ENCODE measurements around the gene STRAP. TPM values are rescaled to one million over a fixed set of nuclear protein-coding genes. Genes with fewer than 3 reads are reported as not detected.

Gene STRAP
- 100 to 1,000 TPM in 1 of 2 donors, 10 to 100 TPM in 1; 98.1 to 108 TPM for total RNA-seq
- 66.6 to 92.4 reads per million in 2 donors for total RNA-seq

- H3K36me3 Mint-ChIP-seq (ENCODE audit: low read depth), result peaks cover 3% of the 10 kb centered on the region
- H3K9me3 ChIP-seq (ENCODE audit: control insufficient read depth, low read length, poor library complexity, severe bottlenecking), result no peaks in the 10 kb centered on the region
- no peaks in the 10 kb centered on the region for H3K27me3 Mint-ChIP-seq
- H3K4me1 Mint-ChIP-seq, result peaks cover 32% of the 10 kb centered on the region
- H3K27ac Mint-ChIP-seq, result peak within 1 kb of the TSS; percentile 99
- peak; percentile 86 to 95 (median 91) for DNase-seq
- ATAC-seq, result peak; percentile 96
- H3K4me3 Mint-ChIP-seq, result peak within 1 kb of the TSS; percentile 92
Measured at GRCh38 chr12:15882118-15882971, at the start of gene STRAP. TSS of gene STRAP (plus strand) at chr12:15882387. CDS start at chr12:15882708, 321 bp downstream.

GRCh38 chr12:15834575-15834974 is 47.6 kb upstream of the STRAP start:
- Mint-ChIP-seq H3K27ac (no peak overlapping the region), H3K36me3 (ENCODE audit: low read depth) (peaks cover 3% of the 10 kb centered on the region), H3K4me1 (peaks cover 5% of the 10 kb centered on the region)

GRCh38 chr12:15837141-15837790 is 44.9 kb upstream of the STRAP start:
- Mint-ChIP-seq H3K36me3 (ENCODE audit: low read depth) (peaks cover 2% of the 10 kb centered on the region), H3K4me1 (peaks cover 2% of the 10 kb centered on the region), H3K27me3 (peaks cover 44% of the 10 kb centered on the region), H3K27ac (no peak overlapping the region), H3K4me3 (no peak overlapping the region)
- no peak for DNase-seq
- no peaks in the 10 kb centered on the region for H3K9me3 ChIP-seq (ENCODE audit: control insufficient read depth, low read length, poor library complexity, severe bottlenecking)
- no peak for ATAC-seq

More at GRCh38 chr12:15834575-15834974, 47.6 kb upstream of the STRAP start:
- ATAC-seq (no peak), DNase-seq (no peak)
- no peaks in the 10 kb centered on the region for H3K9me3 ChIP-seq (ENCODE audit: control insufficient read depth, low read length, poor library complexity, severe bottlenecking)
- Mint-ChIP-seq H3K27me3 (peaks cover 42% of the 10 kb centered on the region), H3K4me3 (no peak overlapping the region)

GRCh38 chr12:15839041-15839440 is 43.1 kb upstream of the STRAP start:
- no peak overlapping the region for H3K27ac Mint-ChIP-seq
- H3K4me1 Mint-ChIP-seq, result peaks cover 2% of the 10 kb centered on the region
- no peaks in the 10 kb centered on the region for H3K9me3 ChIP-seq (ENCODE audit: control insufficient read depth, low read length, poor library complexity, severe bottlenecking)
- no peak for ATAC-seq
- H3K4me3 Mint-ChIP-seq, result no peak overlapping the region
- peaks cover 47% of the 10 kb centered on the region for H3K27me3 Mint-ChIP-seq
- H3K36me3 Mint-ChIP-seq (ENCODE audit: low read depth), result peaks cover 2% of the 10 kb centered on the region
- DNase-seq, result no peak

- peaks cover 53% of the 10 kb centered on the region for H3K27me3 Mint-ChIP-seq
- H3K27ac Mint-ChIP-seq, result no peak overlapping the region
- no peak for DNase-seq
- no peak overlapping the region for H3K4me3 Mint-ChIP-seq
- no peak for ATAC-seq
- H3K36me3 Mint-ChIP-seq (ENCODE audit: low read depth), result peaks cover 2% of the 10 kb centered on the region
- H3K4me1 Mint-ChIP-seq, result peaks cover 2% of the 10 kb centered on the region
- H3K9me3 ChIP-seq (ENCODE audit: control insufficient read depth, low read length, poor library complexity, severe bottlenecking), result no peaks in the 10 kb centered on the region
Measured at GRCh38 chr12:15839682-15840081, 42.5 kb upstream of the STRAP start.

- ATAC-seq (no peak), DNase-seq (no peak)
- no peak overlapping the region for H3K4me3 Mint-ChIP-seq
- peaks cover 47% of the 10 kb centered on the region for H3K27me3 Mint-ChIP-seq
- H3K36me3 Mint-ChIP-seq (ENCODE audit: low read depth), result peaks cover 4% of the 10 kb centered on the region
- H3K27ac Mint-ChIP-seq, result no peak overlapping the region
- peaks cover 2% of the 10 kb centered on the region for H3K4me1 Mint-ChIP-seq
- no peaks in the 10 kb centered on the region for H3K9me3 ChIP-seq (ENCODE audit: control insufficient read depth, low read length, poor library complexity, severe bottlenecking)
Measured at GRCh38 chr12:15842108-15842507, 40.1 kb upstream of the STRAP start.

GRCh38 chr12:15846887-15847286 is 35.3 kb upstream of the STRAP start:
- peaks cover 3% of the 10 kb centered on the region for H3K36me3 Mint-ChIP-seq (ENCODE audit: low read depth)
- peaks cover 2% of the 10 kb centered on the region for H3K4me1 Mint-ChIP-seq
- ATAC-seq (no peak), DNase-seq (no peak)
- no peaks in the 10 kb centered on the region for H3K9me3 ChIP-seq (ENCODE audit: control insufficient read depth, low read length, poor library complexity, severe bottlenecking)
- H3K27ac Mint-ChIP-seq, result no peak overlapping the region
- H3K27me3 Mint-ChIP-seq, result peaks cover 30% of the 10 kb centered on the region
- no peak overlapping the region for H3K4me3 Mint-ChIP-seq

GRCh38 chr12:15848606-15849005 is 33.6 kb upstream of the STRAP start:
- no peak overlapping the region for H3K4me3 Mint-ChIP-seq
- ATAC-seq (no peak), DNase-seq (no peak)
- peaks cover 28% of the 10 kb centered on the region for H3K27me3 Mint-ChIP-seq
- H3K4me1 Mint-ChIP-seq, result peaks cover 2% of the 10 kb centered on the region
- H3K9me3 ChIP-seq (ENCODE audit: control insufficient read depth, low read length, poor library complexity, severe bottlenecking), result no peaks in the 10 kb centered on the region
- peaks cover 3% of the 10 kb centered on the region for H3K36me3 Mint-ChIP-seq (ENCODE audit: low read depth)
- H3K27ac Mint-ChIP-seq, result no peak overlapping the region

GRCh38 chr12:15851045-15851620 is 31.1 kb upstream of the STRAP start:
- H3K4me3 Mint-ChIP-seq, result no peak overlapping the region
- peaks cover 2% of the 10 kb centered on the region for H3K4me1 Mint-ChIP-seq
- H3K27ac Mint-ChIP-seq, result no peak overlapping the region
- H3K36me3 Mint-ChIP-seq (ENCODE audit: low read depth), result no peaks in the 10 kb centered on the region
- H3K27me3 Mint-ChIP-seq, result peaks cover 16% of the 10 kb centered on the region
- no peak for DNase-seq
- no peaks in the 10 kb centered on the region for H3K9me3 ChIP-seq (ENCODE audit: control insufficient read depth, low read length, poor library complexity, severe bottlenecking)
- no peak for ATAC-seq

GRCh38 chr12:15851919-15852318 is 30.3 kb upstream of the STRAP start:
- Mint-ChIP-seq H3K27ac (no peak overlapping the region), H3K4me1 (peaks cover 2% of the 10 kb centered on the region), H3K36me3 (ENCODE audit: low read depth) (no peaks in the 10 kb centered on the region), H3K27me3 (peaks cover 16% of the 10 kb centered on the region), H3K4me3 (no peak overlapping the region)
- DNase-seq, result no peak
- ATAC-seq, result no peak
- H3K9me3 ChIP-seq (ENCODE audit: control insufficient read depth, low read length, poor library complexity, severe bottlenecking), result no peaks in the 10 kb centered on the region

- Mint-ChIP-seq H3K36me3 (ENCODE audit: low read depth) (no peaks in the 10 kb centered on the region), H3K27ac (no peak overlapping the region)
- ATAC-seq, result no peak
Measured at GRCh38 chr12:15852383-15852782, 29.8 kb upstream of the STRAP start.

GRCh38 chr12:15853877-15854276 is 28.3 kb upstream of the STRAP start:
- ATAC-seq (no peak), DNase-seq (no peak)
- H3K27me3 Mint-ChIP-seq, result peaks cover 21% of the 10 kb centered on the region
- no peaks in the 10 kb centered on the region for H3K9me3 ChIP-seq (ENCODE audit: control insufficient read depth, low read length, poor library complexity, severe bottlenecking)
- H3K4me3 Mint-ChIP-seq, result no peak overlapping the region
- H3K4me1 Mint-ChIP-seq, result peaks cover 2% of the 10 kb centered on the region
- H3K36me3 Mint-ChIP-seq (ENCODE audit: low read depth), result no peaks in the 10 kb centered on the region
- H3K27ac Mint-ChIP-seq, result no peak overlapping the region

More at GRCh38 chr12:15852383-15852782, 29.8 kb upstream of the STRAP start:
- no peak for DNase-seq
- peaks cover 2% of the 10 kb centered on the region for H3K4me1 Mint-ChIP-seq
- no peaks in the 10 kb centered on the region for H3K9me3 ChIP-seq (ENCODE audit: control insufficient read depth, low read length, poor library complexity, severe bottlenecking)
- H3K27me3 Mint-ChIP-seq, result peaks cover 16% of the 10 kb centered on the region
- no peak overlapping the region for H3K4me3 Mint-ChIP-seq

GRCh38 chr12:15854916-15855315 is 27.3 kb upstream of the STRAP start:
- ATAC-seq (no peak), DNase-seq (no peak)
- no peaks in the 10 kb centered on the region for H3K9me3 ChIP-seq (ENCODE audit: control insufficient read depth, low read length, poor library complexity, severe bottlenecking)
- H3K27me3 Mint-ChIP-seq, result peaks cover 31% of the 10 kb centered on the region
- no peak overlapping the region for H3K27ac Mint-ChIP-seq
- peaks cover 2% of the 10 kb centered on the region for H3K4me1 Mint-ChIP-seq
- H3K4me3 Mint-ChIP-seq, result no peak overlapping the region
- no peaks in the 10 kb centered on the region for H3K36me3 Mint-ChIP-seq (ENCODE audit: low read depth)
